ENCODE data around the gene CARMIL1.

DNA sequence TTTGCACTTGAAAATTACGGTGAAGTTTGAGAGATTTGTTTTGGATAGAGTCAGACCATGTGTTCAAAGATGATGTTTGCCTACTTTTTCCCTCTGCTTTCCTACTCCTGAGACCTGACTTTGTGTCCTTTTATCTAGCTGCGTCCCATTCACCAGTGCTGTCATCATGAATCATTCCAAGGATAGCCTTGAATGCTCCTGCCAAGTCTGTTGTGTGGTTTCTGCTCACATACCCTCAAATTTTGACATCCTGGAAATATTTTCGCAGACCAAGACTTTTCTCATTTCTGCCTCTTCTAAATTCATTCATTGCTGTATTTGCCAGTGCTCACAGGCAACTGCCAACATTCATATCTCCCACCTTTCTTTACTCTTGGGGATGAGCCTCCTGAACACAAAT is 197.0 kb downstream of the CARMIL1 start:
- TF ChIP-seq POLR2AphosphoS5 (IDR thresholded peaks at IDR 0.05) = no peak
- TF ChIP-seq, protein P1, sequence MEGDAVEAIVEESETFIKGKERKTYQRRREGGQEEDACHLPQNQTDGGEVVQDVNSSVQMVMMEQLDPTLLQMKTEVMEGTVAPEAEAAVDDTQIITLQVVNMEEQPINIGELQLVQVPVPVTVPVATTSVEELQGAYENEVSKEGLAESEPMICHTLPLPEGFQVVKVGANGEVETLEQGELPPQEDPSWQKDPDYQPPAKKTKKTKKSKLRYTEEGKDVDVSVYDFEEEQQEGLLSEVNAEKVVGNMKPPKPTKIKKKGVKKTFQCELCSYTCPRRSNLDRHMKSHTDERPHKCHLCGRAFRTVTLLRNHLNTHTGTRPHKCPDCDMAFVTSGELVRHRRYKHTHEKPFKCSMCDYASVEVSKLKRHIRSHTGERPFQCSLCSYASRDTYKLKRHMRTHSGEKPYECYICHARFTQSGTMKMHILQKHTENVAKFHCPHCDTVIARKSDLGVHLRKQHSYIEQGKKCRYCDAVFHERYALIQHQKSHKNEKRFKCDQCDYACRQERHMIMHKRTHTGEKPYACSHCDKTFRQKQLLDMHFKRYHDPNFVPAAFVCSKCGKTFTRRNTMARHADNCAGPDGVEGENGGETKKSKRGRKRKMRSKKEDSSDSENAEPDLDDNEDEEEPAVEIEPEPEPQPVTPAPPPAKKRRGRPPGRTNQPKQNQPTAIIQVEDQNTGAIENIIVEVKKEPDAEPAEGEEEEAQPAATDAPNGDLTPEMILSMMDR (IDR thresholded peaks at IDR 0.05) = no peak

Measured in breast epithelium (tissue), 3 donors.